HepG2 (cell line): ENCODE data around the gene ATF7IP.

Source experiments
- CTCF ChIP-seq: sonication (generic); formaldehyde crosslinking; IDR thresholded peaks from 2 replicates; pipeline ENCODE4 v1.5.0; 2020; ENCODE audit warnings: mild to moderate bottlenecking, missing genetic modification reagents, moderate library complexity
- ELK4 ChIP-seq: sonication (generic); formaldehyde crosslinking; IDR thresholded peaks from 2 replicates; pipeline ENCODE4 v1.9.0; 2021; ENCODE audit warnings: missing genetic modification reagents, borderline replicate concordance
- HNF4G ChIP-seq, 2 experiments: sonication (generic) in 1 of 2; formaldehyde crosslinking in 1 of 2; IDR thresholded peaks; 2 replicates each; pipeline versions ENCODE4 v1.4.0 to v1.6.1; 2011 to 2020; ENCODE audit warnings: borderline replicate concordance in 2 of 2, low read depth in 2 of 2, mild to moderate bottlenecking in 2 of 2, low read length in 1 of 2, missing genetic modification reagents in 1 of 2, moderate library complexity in 1 of 2
- TEAD2 ChIP-seq: sonication (generic); formaldehyde crosslinking; IDR thresholded peaks from 2 replicates; pipeline ENCODE4 v1.9.0; 2021; ENCODE audit warnings: missing genetic modification reagents
- ZBTB34 ChIP-seq: sonication (generic); formaldehyde crosslinking; IDR thresholded peaks from 2 replicates; pipeline ENCODE4 v1.8.0; 2022; ENCODE audit warnings: mild to moderate bottlenecking, missing genetic modification reagents
- ZNF10 ChIP-seq: sonication (generic); formaldehyde crosslinking; IDR thresholded peaks from 2 replicates; pipeline ENCODE4 v1.4.0; 2020; ENCODE audit warnings: mild to moderate bottlenecking, low read depth, missing genetic modification reagents, borderline replicate concordance
- ZNF383 ChIP-seq: sonication (generic); formaldehyde crosslinking; IDR thresholded peaks from 2 replicates; pipeline ENCODE4 v1.4.0; 2020; ENCODE audit warnings: missing genetic modification reagents, mild to moderate bottlenecking, borderline replicate concordance

- TF ChIP-seq ZNF383 (CRISPR knock-in tag) = no peak
- TF ChIP-seq ZNF10 (CRISPR knock-in tag) = no peak
- TF ChIP-seq TEAD2 (CRISPR knock-in tag) = no peak
- no peak for TF ChIP-seq CTCF (CRISPR knock-in tag)
- TF ChIP-seq ELK4 = no peak
- TF ChIP-seq HNF4G (IDR thresholded peaks at IDR 0.05; ENCODE audit: borderline replicate concordance, low read depth, low read length) = no peak
- TF ChIP-seq HNF4G (CRISPR knock-in tag; IDR thresholded peaks at IDR 0.05; ENCODE audit: borderline replicate concordance, low read depth) = no peak
- no peak for TF ChIP-seq ZBTB34
Observed at GRCh38 chr12:14547571-14547970, 182.1 kb downstream of the ATF7IP start.
